C4-2B (cell line): Measurements from ENCODE around the gene PCNX1.

ENCODE experiments used
- ZFX ChIP-seq: fragments of 450-650 bp; IDR thresholded peaks from 2 replicates; pipeline ENCODE4 v1.6.1; 2017
- TF ChIP-seq, protein P1 (sequence below): fragments of 450-650 bp; conservative IDR thresholded peaks from 2 replicates; pipeline ENCODE4 v1.5.1; 2017; ENCODE audit warnings: mild to moderate bottlenecking

DNA sequence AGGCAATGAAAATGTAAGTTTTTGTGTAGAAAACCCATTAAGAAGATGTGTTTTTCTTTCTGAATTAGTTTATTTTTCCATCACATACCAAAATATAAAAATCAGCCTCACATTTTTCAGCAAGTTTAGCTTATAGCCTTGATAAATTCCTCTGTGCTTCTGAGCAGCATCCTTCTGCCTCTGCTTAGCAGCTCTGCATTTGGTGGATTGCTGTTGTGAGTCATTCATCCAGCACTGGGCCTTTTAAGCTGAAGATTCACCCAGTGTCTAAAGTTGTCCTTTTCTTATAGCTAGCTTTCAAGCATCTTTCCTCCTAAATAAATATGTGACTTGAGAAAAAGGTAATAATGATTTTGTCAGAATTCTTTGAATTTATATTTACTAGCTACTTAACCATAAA is 206.1 kb downstream of the PCNX1 start:
- TF ChIP-seq, protein P1, sequence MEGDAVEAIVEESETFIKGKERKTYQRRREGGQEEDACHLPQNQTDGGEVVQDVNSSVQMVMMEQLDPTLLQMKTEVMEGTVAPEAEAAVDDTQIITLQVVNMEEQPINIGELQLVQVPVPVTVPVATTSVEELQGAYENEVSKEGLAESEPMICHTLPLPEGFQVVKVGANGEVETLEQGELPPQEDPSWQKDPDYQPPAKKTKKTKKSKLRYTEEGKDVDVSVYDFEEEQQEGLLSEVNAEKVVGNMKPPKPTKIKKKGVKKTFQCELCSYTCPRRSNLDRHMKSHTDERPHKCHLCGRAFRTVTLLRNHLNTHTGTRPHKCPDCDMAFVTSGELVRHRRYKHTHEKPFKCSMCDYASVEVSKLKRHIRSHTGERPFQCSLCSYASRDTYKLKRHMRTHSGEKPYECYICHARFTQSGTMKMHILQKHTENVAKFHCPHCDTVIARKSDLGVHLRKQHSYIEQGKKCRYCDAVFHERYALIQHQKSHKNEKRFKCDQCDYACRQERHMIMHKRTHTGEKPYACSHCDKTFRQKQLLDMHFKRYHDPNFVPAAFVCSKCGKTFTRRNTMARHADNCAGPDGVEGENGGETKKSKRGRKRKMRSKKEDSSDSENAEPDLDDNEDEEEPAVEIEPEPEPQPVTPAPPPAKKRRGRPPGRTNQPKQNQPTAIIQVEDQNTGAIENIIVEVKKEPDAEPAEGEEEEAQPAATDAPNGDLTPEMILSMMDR, result no peak
- TF ChIP-seq ZFX, result no peak
